PC-3 (cell line): ENCODE results near the gene IFT57. TPM values are rescaled to one million over a fixed set of nuclear protein-coding genes. Genes with fewer than 3 reads are reported as not detected.

Experiments used
- ATAC-seq: fragments of 200-7000 bp; cut with Tn5 transposase; 2 replicates; pipeline ENCODE4 v1.9.1; 2020; ENCODE audit warnings: mild to moderate bottlenecking, moderate library complexity
- BruUV-seq: library from RNA; stranded (reverse); fragments of 400-500 nt; replicated peaks from 2 replicates; lab custom pipeline; 2021; lab: Mats Ljungman, UMichigan
- CTCF ChIA-PET: fragments of 300-600 bp; sonication (Branson Sonifier 250); formaldehyde crosslinking; loops from one replicate; lab custom pipeline; 2022; ENCODE audit warnings: antibody characterized with exemption; lab: Charles Lee
- POLR2A ChIA-PET: fragments of 300-600 bp; sonication (Branson Sonifier 250); formaldehyde crosslinking; loops from one replicate; lab custom pipeline; 2022; ENCODE audit warnings: antibody characterized with exemption; ENCODE audit not compliant: unreplicated experiment; lab: Charles Lee
- DNase-seq: peaks from one replicate; pipeline ENCODE4 v3.0.0-alpha.2; 2015
- H2AFZ ChIP-seq: fragments of 300-600 bp; sonication (generic); 2 replicates; pipeline ENCODE4 v1.6.0; 2016; ENCODE audit warnings: antibody characterized with exemption, low read length
- H3F3A ChIP-seq: fragments of 300-600 bp; sonication (generic); one replicate; pipeline ENCODE4 v1.6.0; 2017; ENCODE audit warnings: antibody characterized with exemption, low read length, control low read depth, mild to moderate bottlenecking; ENCODE audit not compliant: unreplicated experiment
- H3K27ac ChIP-seq: fragments of 300-600 bp; sonication (generic); 2 replicates; pipeline ENCODE4 v1.5.1; 2016; ENCODE audit warnings: mild to moderate bottlenecking, low read length
- H3K27me3 ChIP-seq: fragments of 300-600 bp; sonication (generic); 2 replicates; pipeline ENCODE4 v1.6.1; 2016; ENCODE audit warnings: low read length, mixed read lengths
- H3K36me3 ChIP-seq: fragments of 300-600 bp; sonication (generic); 2 replicates; pipeline ENCODE4 v1.6.1; 2016; ENCODE audit warnings: low read depth, mixed run types, low read length, mixed read lengths
- H3K4me1 ChIP-seq: fragments of 300-600 bp; sonication (generic); 2 replicates; pipeline ENCODE4 v1.5.1; 2016; ENCODE audit warnings: low read length; ENCODE audit not compliant: insufficient read depth
- H3K4me2 ChIP-seq: fragments of 300-600 bp; sonication (generic); 2 replicates; pipeline ENCODE4 v1.6.0; 2016; ENCODE audit warnings: low read length
- H3K4me3 ChIP-seq: fragments of 300-600 bp; sonication (generic); 2 replicates; pipeline ENCODE4 v1.5.1; 2016; ENCODE audit warnings: mild to moderate bottlenecking, low read length, mixed read lengths
- H3K79me2 ChIP-seq: fragments of 300-600 bp; sonication (generic); 2 replicates; pipeline ENCODE4 v1.6.1; 2017; ENCODE audit warnings: low read length, mixed read lengths
- H3K9ac ChIP-seq: fragments of 300-600 bp; sonication (generic); 2 replicates; pipeline ENCODE4 v1.6.0; 2016; ENCODE audit warnings: mild to moderate bottlenecking, low read length
- H3K9me2 ChIP-seq: fragments of 300-600 bp; sonication (generic); replicated peaks from 2 replicates; pipeline ENCODE4 v1.6.1; 2016; ENCODE audit warnings: mixed run types, low read length, mixed read lengths
- H3K9me3 ChIP-seq: fragments of 300-600 bp; sonication (generic); 2 replicates; pipeline ENCODE4 v1.6.1; 2016; ENCODE audit warnings: low read length, mixed read lengths
- H4K20me1 ChIP-seq: fragments of 300-600 bp; sonication (generic); 2 replicates; pipeline ENCODE4 v1.6.1; 2016; ENCODE audit warnings: low read length, mixed read lengths
- EZH2 ChIP-seq: fragments of 300-600 bp; sonication (generic); IDR thresholded peaks from one replicate; pipeline ENCODE4 v1.6.1; 2017; ENCODE audit warnings: antibody characterized with exemption, mild to moderate bottlenecking, low read length; ENCODE audit not compliant: unreplicated experiment
- EZH2phosphoT487 ChIP-seq: fragments of 300-600 bp; sonication (generic); IDR thresholded peaks from 2 replicates; pipeline ENCODE4 v1.6.1; 2018; ENCODE audit warnings: mild to moderate bottlenecking, antibody characterized with exemption, low read length, borderline replicate concordance
- intact Hi-C: fragments of 100-400 bp; cut with micrococcal nuclease; formaldehyde crosslinking; loops from 2 replicates; pipeline ENCODE4 v1.9.0; 2023
- total RNA-seq: library from RNA; depleted of rRNA; stranded (reverse); fragments of >200 nt; gene quantifications from 2 replicates; pipeline ENCODE4 v1.2.3, GENCODE V29; 2014
- TF ChIP-seq, protein P1 (sequence below): fragments of 300-600 bp; sonication (generic); conservative IDR thresholded peaks from 2 replicates; pipeline ENCODE4 v1.5.1; 2017; ENCODE audit warnings: antibody characterized with exemption, low read depth, mild to moderate bottlenecking, low read length

Gene IFT57
- total RNA-seq, 1 experiment from 2014 or later = 54.0 TPM

DNA sequence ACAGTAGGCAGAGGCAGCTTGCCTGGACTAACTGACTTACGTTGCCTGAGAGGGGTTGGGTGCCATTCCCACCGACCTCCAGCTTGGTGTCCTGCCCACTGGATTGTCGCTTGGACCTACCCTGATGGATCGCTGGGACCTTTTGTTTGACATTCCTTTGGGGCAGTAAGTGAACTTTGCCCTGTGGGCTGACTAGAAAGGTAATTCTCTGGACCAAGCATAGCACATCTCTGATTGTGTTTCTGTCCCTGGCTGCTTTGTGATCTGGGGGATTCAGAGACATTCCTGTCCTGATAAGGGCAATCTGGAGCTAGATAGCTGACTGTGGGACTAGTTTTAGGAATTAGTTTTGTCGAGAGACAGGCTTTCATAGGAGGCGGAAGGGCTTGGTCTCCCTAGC is 19.5 kb upstream of the IFT57 start:
- DNase-seq = no peak
- Histone ChIP-seq H3K27ac (no peak overlapping the region), H4K20me1 (no peaks in the 10 kb centered on the region), H3K27me3 (no peaks in the 10 kb centered on the region), H3K9me2 (no peaks in the 10 kb centered on the region), H2AFZ (no peak overlapping the region), H3K4me3 (no peak overlapping the region), H3K9me3 (no peaks in the 10 kb centered on the region), H3K4me2 (no peak overlapping the region), H3K4me1 (0 out of 2 replicates have a peak, but pooled peaks cover 3% of the 10 kb centered on the region), H3K36me3 (no peaks in the 10 kb centered on the region), H3K79me2 (no peaks in the 10 kb centered on the region), H3K9ac (no peak overlapping the region), H3F3A (no peaks in the 10 kb centered on the region)
- BruUV-seq = no TSS peak
- POLR2A ChIA-PET = no interaction called here
- intact Hi-C loops = loop anchor here (5.0 kb wide), 1 partner anchor 151 kb away; no protein-coding TSS in a partner anchor
- TF ChIP-seq EZH2phosphoT487 (no peak), EZH2 (no peak)
- TF ChIP-seq, protein P1, sequence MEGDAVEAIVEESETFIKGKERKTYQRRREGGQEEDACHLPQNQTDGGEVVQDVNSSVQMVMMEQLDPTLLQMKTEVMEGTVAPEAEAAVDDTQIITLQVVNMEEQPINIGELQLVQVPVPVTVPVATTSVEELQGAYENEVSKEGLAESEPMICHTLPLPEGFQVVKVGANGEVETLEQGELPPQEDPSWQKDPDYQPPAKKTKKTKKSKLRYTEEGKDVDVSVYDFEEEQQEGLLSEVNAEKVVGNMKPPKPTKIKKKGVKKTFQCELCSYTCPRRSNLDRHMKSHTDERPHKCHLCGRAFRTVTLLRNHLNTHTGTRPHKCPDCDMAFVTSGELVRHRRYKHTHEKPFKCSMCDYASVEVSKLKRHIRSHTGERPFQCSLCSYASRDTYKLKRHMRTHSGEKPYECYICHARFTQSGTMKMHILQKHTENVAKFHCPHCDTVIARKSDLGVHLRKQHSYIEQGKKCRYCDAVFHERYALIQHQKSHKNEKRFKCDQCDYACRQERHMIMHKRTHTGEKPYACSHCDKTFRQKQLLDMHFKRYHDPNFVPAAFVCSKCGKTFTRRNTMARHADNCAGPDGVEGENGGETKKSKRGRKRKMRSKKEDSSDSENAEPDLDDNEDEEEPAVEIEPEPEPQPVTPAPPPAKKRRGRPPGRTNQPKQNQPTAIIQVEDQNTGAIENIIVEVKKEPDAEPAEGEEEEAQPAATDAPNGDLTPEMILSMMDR = no peak
- no peak for ATAC-seq
- CTCF ChIA-PET = no interaction called here

DNA sequence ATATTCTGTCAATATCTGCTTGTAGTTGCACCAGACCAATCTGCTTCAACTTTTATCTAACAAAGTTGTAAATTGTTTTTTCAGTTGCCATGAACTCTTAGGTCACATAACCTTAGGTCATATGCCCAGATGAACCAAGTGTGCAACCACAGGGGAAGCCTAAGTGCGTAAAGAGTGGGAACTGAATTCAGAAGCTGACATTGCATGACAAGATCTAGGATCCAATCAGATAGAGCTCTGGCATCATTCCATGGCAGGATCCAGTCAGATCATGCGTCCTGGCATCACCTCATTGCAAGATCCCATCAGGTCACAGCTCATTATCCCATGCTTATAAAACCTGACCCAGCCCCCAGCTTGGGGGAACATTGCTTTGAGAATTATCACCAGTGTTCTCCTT is 18.9 kb upstream of the IFT57 start:
- DNase-seq = no peak
- no peaks in the 10 kb centered on the region for H3K79me2 ChIP-seq
- H3K9me2 ChIP-seq = no peaks in the 10 kb centered on the region
- H3F3A ChIP-seq = no peaks in the 10 kb centered on the region
- no peaks in the 10 kb centered on the region for H3K9me3 ChIP-seq
- ATAC-seq = no peak
- no peak overlapping the region for H3K4me2 ChIP-seq
- no TSS peak for BruUV-seq
- ChIA-PET CTCF (no interaction called here), POLR2A (no interaction called here)
- H3K9ac ChIP-seq = no peak overlapping the region
- no peak overlapping the region for H3K27ac ChIP-seq
- 0 out of 2 replicates have a peak, but pooled peaks cover 3% of the 10 kb centered on the region for H3K4me1 ChIP-seq
- no peaks in the 10 kb centered on the region for H3K36me3 ChIP-seq
- intact Hi-C loops = loop anchor here (5.0 kb wide), 1 partner anchor 151 kb away; no protein-coding TSS in a partner anchor
- no peak overlapping the region for H2AFZ ChIP-seq
- no peaks in the 10 kb centered on the region for H4K20me1 ChIP-seq
- no peaks in the 10 kb centered on the region for H3K27me3 ChIP-seq
- TF ChIP-seq EZH2 (no peak), EZH2phosphoT487 (no peak)
- TF ChIP-seq, protein P1 = no peak
- no peak overlapping the region for H3K4me3 ChIP-seq

DNA sequence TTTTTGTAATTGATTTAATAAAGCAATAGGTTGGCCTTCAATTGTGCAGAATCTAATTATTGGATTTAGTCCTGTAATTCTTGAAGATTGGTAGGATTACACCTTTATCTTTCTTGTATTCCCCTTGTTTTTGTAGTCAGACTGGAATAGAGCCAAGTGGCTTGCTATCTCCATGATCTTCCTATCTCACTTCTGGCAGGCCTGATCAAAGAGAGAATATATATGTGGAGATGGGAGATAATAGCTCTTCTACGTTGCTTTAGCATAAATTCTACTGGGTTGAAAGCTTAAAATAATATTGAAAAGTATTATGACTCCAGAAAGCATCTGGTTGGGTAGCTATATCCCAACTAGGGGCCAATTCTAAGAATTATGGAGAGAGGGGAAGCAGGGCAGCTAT is 16.9 kb upstream of the IFT57 start:
- no TSS peak for BruUV-seq
- DNase-seq = no peak
- Histone ChIP-seq H3K9ac (no peak overlapping the region), H3K27ac (no peak overlapping the region), H2AFZ (no peak overlapping the region), H3F3A (no peaks in the 10 kb centered on the region), H3K4me3 (no peak overlapping the region), H3K36me3 (no peaks in the 10 kb centered on the region), H3K79me2 (no peaks in the 10 kb centered on the region), H3K4me1 (0 out of 2 replicates have a peak, but pooled peaks cover 3% of the 10 kb centered on the region), H3K9me2 (no peaks in the 10 kb centered on the region), H4K20me1 (no peaks in the 10 kb centered on the region), H3K27me3 (no peaks in the 10 kb centered on the region), H3K4me2 (no peak overlapping the region), H3K9me3 (no peaks in the 10 kb centered on the region)
- no peak for ATAC-seq
- ChIA-PET POLR2A (no interaction called here), CTCF (no interaction called here)
- TF ChIP-seq, protein P1 = no peak
- TF ChIP-seq EZH2phosphoT487 (no peak), EZH2 (no peak)
- intact Hi-C loops = no loop called here
